HG03354 (cell line): ENCODE measurements around the gene RAB11FIP4.

Experiments
- ATAC-seq: cut with Tn5 transposase; IDR thresholded peaks from one replicate; pipeline ENCODE4 v1.9.1; 2021; ENCODE audit warnings: mild to moderate bottlenecking; ENCODE audit not compliant: unreplicated experiment, poor library complexity, severe bottlenecking

The RAB11FIP4 gene

GRCh38 chr17:31549525-31550388 lies 158.3 kb downstream of the RAB11FIP4 start:
- peak; percentile 77 for ATAC-seq

GRCh38 chr17:31550389-31551056 lies 159.0 kb downstream of the RAB11FIP4 start:
- ATAC-seq = no peak

- ATAC-seq = no peak
Measured at GRCh38 chr17:31552568-31552967, 161.1 kb downstream of the RAB11FIP4 start.

GRCh38 chr17:31553506-31553905 lies 162.0 kb downstream of the RAB11FIP4 start:
- ATAC-seq = no peak

- no peak for ATAC-seq
Measured at GRCh38 chr17:31554930-31555329, 163.5 kb downstream of the RAB11FIP4 start.

- ATAC-seq = no peak
Measured at GRCh38 chr17:31556969-31557645, 165.6 kb downstream of the RAB11FIP4 start.

- ATAC-seq = peak; percentile 54
Measured at GRCh38 chr17:31558748-31559583, 167.5 kb downstream of the RAB11FIP4 start.

GRCh38 chr17:31559584-31560501 lies 168.4 kb downstream of the RAB11FIP4 start:
- no peak for ATAC-seq

GRCh38 chr17:31560616-31561235 lies 169.3 kb downstream of the RAB11FIP4 start:
- no peak for ATAC-seq

- no peak for ATAC-seq
Measured at GRCh38 chr17:31561469-31562375, 170.2 kb downstream of the RAB11FIP4 start.

- no peak for ATAC-seq
Measured at GRCh38 chr17:31562376-31562840, 170.9 kb downstream of the RAB11FIP4 start.

- ATAC-seq = no peak
Measured at GRCh38 chr17:31564291-31564690, 172.8 kb downstream of the RAB11FIP4 start.

GRCh38 chr17:31564883-31565301 lies 173.4 kb downstream of the RAB11FIP4 start:
- no peak for ATAC-seq

- no peak for ATAC-seq
Measured at GRCh38 chr17:31565652-31566051, 174.2 kb downstream of the RAB11FIP4 start.

- no peak for ATAC-seq
Measured at GRCh38 chr17:31566247-31566991, 174.9 kb downstream of the RAB11FIP4 start.

GRCh38 chr17:31566992-31567373 lies 175.5 kb downstream of the RAB11FIP4 start:
- ATAC-seq = no peak
